HEK293 (cell line): ENCODE measurements around the gene RNF31.

Experiments used
- CTCF ChIA-PET: fragments of 350-600 bp; formaldehyde crosslinking; extraction: SDS; loops from one replicate; lab custom pipeline; 2021; ENCODE audit warnings: antibody characterized with exemption; lab: Yijun Ruan, JAX
- POLR2A ChIA-PET: fragments of 300-600 bp; formaldehyde crosslinking; extraction: SDS; loops from one replicate; lab custom pipeline; 2020; ENCODE audit warnings: antibody characterized with exemption, inconsistent platforms; lab: Yijun Ruan, JAX
- H3K27ac ChIP-seq: fragments of 200-500 bp; sonication (Bioruptor generic); 2 replicates; pipeline ENCODE4 v1.5.1; 2014; ENCODE audit warnings: low read depth, low read length, control low read depth, inconsistent platforms; ENCODE audit errors: extremely low read depth
- H3K36me3 ChIP-seq, 2 experiments: fragments of 200-500 bp in 1 of 2; sonication (Bioruptor generic) in 1 of 2; 1 replicate in 1 of 2; 2 replicates in 1 of 2; pipeline ENCODE4 v1.5.1; 2014 to 2017; ENCODE audit warnings: inconsistent platforms in 2 of 2, low read length in 2 of 2; ENCODE audit not compliant: control insufficient read depth in 2 of 2, insufficient read depth in 1 of 2
- H3K4me1 ChIP-seq: fragments of 200-500 bp; sonication (Bioruptor generic); 2 replicates; pipeline ENCODE4 v1.5.1; 2014; ENCODE audit warnings: mild to moderate bottlenecking, low read length, inconsistent platforms; ENCODE audit not compliant: control insufficient read depth, insufficient read depth
- H3K4me3 ChIP-seq: 2 replicates; pipeline ENCODE4 v1.5.1; 2011; ENCODE audit warnings: low read depth, mild to moderate bottlenecking, control low read depth, low read length, moderate library complexity
- H3K9me3 ChIP-seq: fragments of 200-500 bp; sonication (Bioruptor generic); 2 replicates; pipeline ENCODE4 v1.5.1; 2014; ENCODE audit warnings: low read depth, low read length, inconsistent platforms; ENCODE audit not compliant: control insufficient read depth, insufficient read depth
- MYNN ChIP-seq: fragments of 450-650 bp; formaldehyde crosslinking; IDR thresholded peaks from 2 replicates; pipeline ENCODE4 v1.5.1; 2016; ENCODE audit warnings: missing biosample characterization, missing genetic modification characterization, borderline replicate concordance
- SCRT1 ChIP-seq: fragments of 450-650 bp; formaldehyde crosslinking; IDR thresholded peaks from 2 replicates; pipeline ENCODE4 v1.5.1; 2016; ENCODE audit warnings: missing biosample characterization, missing genetic modification characterization, borderline replicate concordance
- SP7 ChIP-seq: fragments of 450-650 bp; formaldehyde crosslinking; IDR thresholded peaks from 2 replicates; pipeline ENCODE4 v1.5.1; 2016; ENCODE audit warnings: missing biosample characterization, missing genetic modification characterization
- ZBTB11 ChIP-seq: fragments of 450-650 bp; formaldehyde crosslinking; conservative IDR thresholded peaks from 2 replicates; pipeline ENCODE4 v1.5.1; 2016; ENCODE audit warnings: low read depth, missing biosample characterization, missing genetic modification characterization
- ZFP3 ChIP-seq: fragments of 450-650 bp; formaldehyde crosslinking; IDR thresholded peaks from 2 replicates; pipeline ENCODE4 v1.5.1; 2016; ENCODE audit warnings: low read depth, missing biosample characterization, missing genetic modification characterization
- ZFP41 ChIP-seq: fragments of 450-650 bp; formaldehyde crosslinking; IDR thresholded peaks from 2 replicates; pipeline ENCODE4 v1.5.1; 2016; ENCODE audit warnings: missing biosample characterization, missing genetic modification characterization, borderline replicate concordance
- ZNF18 ChIP-seq: fragments of 450-650 bp; formaldehyde crosslinking; IDR thresholded peaks from 2 replicates; pipeline ENCODE4 v1.5.1; 2016; ENCODE audit warnings: missing biosample characterization, missing genetic modification characterization
- ZNF214 ChIP-seq: fragments of 450-650 bp; formaldehyde crosslinking; IDR thresholded peaks from 2 replicates; pipeline ENCODE4 v1.5.1; 2017; ENCODE audit warnings: missing biosample characterization, mild to moderate bottlenecking, missing genetic modification characterization, borderline replicate concordance
- ZNF24 ChIP-seq: fragments of 450-650 bp; formaldehyde crosslinking; IDR thresholded peaks from 2 replicates; pipeline ENCODE4 v1.5.1; 2016; ENCODE audit warnings: missing biosample characterization, missing genetic modification characterization
- ZNF311 ChIP-seq: fragments of 450-650 bp; formaldehyde crosslinking; IDR thresholded peaks from 2 replicates; pipeline ENCODE4 v1.5.1; 2017; ENCODE audit warnings: missing biosample characterization, missing genetic modification characterization, borderline replicate concordance
- ZNF324 ChIP-seq: fragments of 450-650 bp; formaldehyde crosslinking; IDR thresholded peaks from 2 replicates; pipeline ENCODE4 v1.5.1; 2016; ENCODE audit warnings: missing biosample characterization, missing genetic modification characterization
- ZNF623 ChIP-seq: fragments of 450-650 bp; formaldehyde crosslinking; IDR thresholded peaks from 2 replicates; pipeline ENCODE4 v1.5.1; 2016; ENCODE audit warnings: missing biosample characterization, missing genetic modification characterization
- ZNF660 ChIP-seq: fragments of 450-650 bp; IDR thresholded peaks from 2 replicates; pipeline ENCODE4 v1.5.1; 2018; ENCODE audit warnings: missing biosample characterization, mild to moderate bottlenecking, missing genetic modification characterization
- ZNF677 ChIP-seq: fragments of 450-650 bp; IDR thresholded peaks from 2 replicates; pipeline ENCODE4 v1.5.0; 2018; ENCODE audit warnings: missing biosample characterization, mild to moderate bottlenecking, missing genetic modification characterization, moderate library complexity
- ZNF777 ChIP-seq: fragments of 450-650 bp; formaldehyde crosslinking; IDR thresholded peaks from 2 replicates; pipeline ENCODE4 v1.5.1; 2017; ENCODE audit warnings: missing biosample characterization, missing genetic modification characterization, borderline replicate concordance
- TF ChIP-seq, protein P1 (sequence below): fragments of 450-650 bp; formaldehyde crosslinking; IDR thresholded peaks from 2 replicates; pipeline ENCODE4; 2016; ENCODE audit warnings: missing biosample characterization, missing genetic modification characterization
- TF ChIP-seq, protein P2 (sequence below): fragments of 450-650 bp; formaldehyde crosslinking; IDR thresholded peaks from 2 replicates; pipeline ENCODE4 v1.5.1; 2016; ENCODE audit warnings: missing biosample characterization, missing genetic modification characterization, borderline replicate concordance

Gene RNF31

GRCh38 chr14:24167469-24168114 is 20.3 kb downstream of the RNF31 start:
- POLR2A ChIA-PET = no interaction called here
- Histone ChIP-seq H3K27ac (no peak overlapping the region), H3K36me3 (peaks cover 0 to 46% of the 10 kb centered on the region in 2 experiments), H3K9me3 (no peaks in the 10 kb centered on the region), H3K4me3 (no peak overlapping the region), H3K4me1 (no peaks in the 10 kb centered on the region)
- TF ChIP-seq ZFP41 (tag by site-specific recombination) = no peak
- no peak for TF ChIP-seq SCRT1 (tag by site-specific recombination)
- no peak for TF ChIP-seq ZNF677 (tag by site-specific recombination)
- peak; percentile 35; the same call in 1 of the 2 replicates for TF ChIP-seq ZNF24 (tag by site-specific recombination)
- TF ChIP-seq ZNF324 = no peak
- no peak for TF ChIP-seq ZNF777 (tag by site-specific recombination)
- TF ChIP-seq, protein P1, sequence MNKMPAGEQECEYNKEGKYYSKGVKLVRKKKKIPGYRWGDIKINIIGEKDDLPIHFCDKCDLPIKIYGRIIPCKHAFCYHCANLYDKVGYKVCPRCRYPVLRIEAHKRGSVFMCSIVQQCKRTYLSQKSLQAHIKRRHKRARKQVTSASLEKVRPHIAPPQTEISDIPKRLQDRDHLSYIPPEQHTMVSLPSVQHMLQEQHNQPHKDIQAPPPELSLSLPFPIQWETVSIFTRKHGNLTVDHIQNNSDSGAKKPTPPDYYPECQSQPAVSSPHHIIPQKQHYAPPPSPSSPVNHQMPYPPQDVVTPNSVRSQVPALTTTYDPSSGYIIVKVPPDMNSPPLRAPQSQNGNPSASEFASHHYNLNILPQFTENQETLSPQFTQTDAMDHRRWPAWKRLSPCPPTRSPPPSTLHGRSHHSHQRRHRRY (tag by site-specific recombination) = no peak
- TF ChIP-seq ZNF18 (tag by site-specific recombination) = no peak
- CTCF ChIA-PET = interaction anchor here (0.6 kb wide), 1 partner anchor 86 kb away, joined by 3 read pairs; no protein-coding TSS in a partner anchor

GRCh38 chr14:24171422-24172260 is 24.3 kb downstream of the RNF31 start, which contains the start of gene REC8:
Gene REC8 (plus strand): TSS chr14:24172080. CDS start chr14:24172553, 473 bp downstream.
- peaks cover 0 to 15% of the 10 kb centered on the region in 2 experiments; a peak in 2 of 3 replicates for H3K36me3 ChIP-seq
- H3K9me3 ChIP-seq = no peaks in the 10 kb centered on the region
- H3K27ac ChIP-seq = no peak within 1 kb of the TSS
- POLR2A ChIA-PET = interaction anchor here (1.5 kb wide), 1 partner anchor 14 kb away, joined by 8 read pairs; no protein-coding TSS in a partner anchor
- H3K4me3 ChIP-seq = peak within 1 kb of the TSS; percentile 17; the same call in 1 of the 2 replicates
- no peak for TF ChIP-seq ZFP3 (tag by site-specific recombination)
- no peak for TF ChIP-seq SP7 (tag by site-specific recombination)
- no peak for TF ChIP-seq ZNF311
- no peak for TF ChIP-seq ZNF623
- TF ChIP-seq ZBTB11 = no peak
- TF ChIP-seq, protein P2, sequence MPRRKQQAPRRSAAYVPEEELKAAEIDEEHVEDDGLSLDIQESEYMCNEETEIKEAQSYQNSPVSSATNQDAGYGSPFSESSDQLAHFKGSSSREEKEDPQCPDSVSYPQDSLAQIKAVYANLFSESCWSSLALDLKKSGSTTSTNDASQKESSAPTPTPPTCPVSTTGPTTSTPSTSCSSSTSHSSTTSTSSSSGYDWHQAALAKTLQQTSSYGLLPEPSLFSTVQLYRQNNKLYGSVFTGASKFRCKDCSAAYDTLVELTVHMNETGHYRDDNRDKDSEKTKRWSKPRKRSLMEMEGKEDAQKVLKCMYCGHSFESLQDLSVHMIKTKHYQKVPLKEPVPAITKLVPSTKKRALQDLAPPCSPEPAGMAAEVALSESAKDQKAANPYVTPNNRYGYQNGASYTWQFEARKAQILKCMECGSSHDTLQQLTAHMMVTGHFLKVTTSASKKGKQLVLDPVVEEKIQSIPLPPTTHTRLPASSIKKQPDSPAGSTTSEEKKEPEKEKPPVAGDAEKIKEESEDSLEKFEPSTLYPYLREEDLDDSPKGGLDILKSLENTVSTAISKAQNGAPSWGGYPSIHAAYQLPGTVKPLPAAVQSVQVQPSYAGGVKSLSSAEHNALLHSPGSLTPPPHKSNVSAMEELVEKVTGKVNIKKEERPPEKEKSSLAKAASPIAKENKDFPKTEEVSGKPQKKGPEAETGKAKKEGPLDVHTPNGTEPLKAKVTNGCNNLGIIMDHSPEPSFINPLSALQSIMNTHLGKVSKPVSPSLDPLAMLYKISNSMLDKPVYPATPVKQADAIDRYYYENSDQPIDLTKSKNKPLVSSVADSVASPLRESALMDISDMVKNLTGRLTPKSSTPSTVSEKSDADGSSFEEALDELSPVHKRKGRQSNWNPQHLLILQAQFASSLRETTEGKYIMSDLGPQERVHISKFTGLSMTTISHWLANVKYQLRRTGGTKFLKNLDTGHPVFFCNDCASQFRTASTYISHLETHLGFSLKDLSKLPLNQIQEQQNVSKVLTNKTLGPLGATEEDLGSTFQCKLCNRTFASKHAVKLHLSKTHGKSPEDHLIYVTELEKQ (tag by site-specific recombination) = no peak
- TF ChIP-seq MYNN (tag by site-specific recombination) = no peak
- no peak for TF ChIP-seq ZNF214
- TF ChIP-seq ZNF660 = no peak
- TF ChIP-seq, all 188 proteins: peak for 0
- CTCF ChIA-PET = no interaction called here
- H3K4me1 ChIP-seq = no peaks in the 10 kb centered on the region
